HepG2 (cell line): Measurements from ENCODE around the gene MRPL48. TPM values are rescaled to one million over a fixed set of nuclear protein-coding genes. Genes with fewer than 3 reads are reported as not detected.
A peak's percentile ranks its signal among the peaks of the same experiment; 100 is the strongest.

ENCODE experiments used
- ATAC-seq: fragments of 200-7000 bp; cut with Tn5 transposase; 3 replicates; pipeline ENCODE4 v1.9.1; 2020; ENCODE audit warnings: mild to moderate bottlenecking, moderate library complexity
- BruUV-seq: library from RNA; stranded (reverse); fragments of 400-500 nt; replicated peaks from 2 replicates; lab custom pipeline; 2021; lab: Mats Ljungman, UMichigan
- CTCF ChIA-PET: fragments of 300-600 bp; formaldehyde crosslinking; extraction: SDS; loops from one replicate; lab custom pipeline; 2021; ENCODE audit warnings: low total read pairs, inconsistent platforms, low intra/inter-chr PET ratio; lab: Yijun Ruan, JAX
- POLR2A ChIA-PET: fragments of 350-600 bp; sonication (Branson Sonifier 250); formaldehyde crosslinking; loops from one replicate; lab custom pipeline; 2020; ENCODE audit warnings: antibody characterized with exemption, inconsistent platforms; lab: Yijun Ruan, JAX
- DNase-seq: peaks from one replicate; pipeline ENCODE4 v3.0.0-alpha.2; 2015; ENCODE audit warnings: low spot score
- FAIRE-seq: peaks from 3 replicates; lab custom pipeline; 2011; peaks lifted over from hg19 to GRCh38; lab: Jason Lieb, UNC
- H2AFZ ChIP-seq: one replicate; pipeline ENCODE4 v1.6.1; 2011; ENCODE audit warnings: low read length, inconsistent platforms
- H3K27ac ChIP-seq: fragments of 300-600 bp; 3 replicates; pipeline ENCODE4 v1.8.0; 2011; ENCODE audit warnings: mixed run types, mild to moderate bottlenecking, mixed read lengths, low read length, inconsistent platforms; ENCODE audit not compliant: insufficient read depth; ENCODE audit errors: extremely low read length
- H3K27me3 ChIP-seq, 2 experiments: fragments of 200-600 bp in 1 of 2; 2 replicates in 1 of 2; 3 replicates in 1 of 2; pipeline versions ENCODE4 v1.6.0 to v1.8.0; 2011; ENCODE audit warnings: low read length in 2 of 2, mild to moderate bottlenecking in 2 of 2, moderate library complexity in 2 of 2, inconsistent platforms in 1 of 2; ENCODE audit not compliant: insufficient read depth in 2 of 2, control insufficient read depth in 1 of 2
- H3K36me3 ChIP-seq, 2 experiments: fragments of 200-600 bp in 1 of 2; replicated peaks in 1 of 2; 2 replicates in 1 of 2; 3 replicates in 1 of 2; pipeline versions ENCODE4 v1.5.1 to v1.8.0; 2011; ENCODE audit warnings: low read length in 2 of 2, inconsistent platforms in 1 of 2; ENCODE audit not compliant: insufficient read depth in 2 of 2, control insufficient read depth in 1 of 2
- H3K4me1 ChIP-seq: 2 replicates; pipeline ENCODE4 v1.5.1; 2012; ENCODE audit warnings: low read length, inconsistent platforms; ENCODE audit not compliant: insufficient read depth
- H3K4me2 ChIP-seq: 2 replicates; pipeline ENCODE4 v1.6.0; 2011; ENCODE audit warnings: low read depth, low read length, inconsistent platforms
- H3K4me3 ChIP-seq, 3 experiments: fragments of 200-600 bp in 1 of 3; sonication (generic), shearing (Covaris generic) in 1 of 3; replicated peaks in 1 of 3; 2 replicates each; pipeline ENCODE4 v1.5.1; 2011 to 2016; ENCODE audit warnings: low read length in 3 of 3, inconsistent platforms in 2 of 3, low read depth in 2 of 3, mild to moderate bottlenecking in 2 of 3, control low read depth in 1 of 3, mixed read lengths in 1 of 3; ENCODE audit not compliant: insufficient read depth in 1 of 3
- H3K79me2 ChIP-seq: one replicate; pipeline ENCODE4 v1.6.1; 2011; ENCODE audit warnings: low read length, inconsistent platforms; ENCODE audit not compliant: insufficient read depth
- H3K9ac ChIP-seq: 2 replicates; pipeline ENCODE4 v1.6.0; 2011; ENCODE audit warnings: mild to moderate bottlenecking, low read depth, low read length, inconsistent platforms; ENCODE audit not compliant: insufficient read depth
- H3K9me3 ChIP-seq: 2 replicates; pipeline ENCODE4 v1.5.1; 2012; ENCODE audit warnings: mild to moderate bottlenecking, low read length
- H4K20me1 ChIP-seq: 2 replicates; pipeline ENCODE4 v1.6.0; 2011; ENCODE audit warnings: inconsistent platforms, mild to moderate bottlenecking, low read length, moderate library complexity; ENCODE audit not compliant: insufficient read depth
- HOXA9 ChIP-seq: sonication (generic); formaldehyde crosslinking; IDR thresholded peaks from 2 replicates; pipeline ENCODE4 v1.8.1; 2022; ENCODE audit warnings: missing genetic modification reagents, mild to moderate bottlenecking, moderate library complexity, borderline replicate concordance
- KDM5A ChIP-seq: fragments of 200-600 bp; sonication (generic); IDR thresholded peaks from 2 replicates; pipeline ENCODE4 v1.7.0; 2018; ENCODE audit warnings: antibody characterized with exemption, mild to moderate bottlenecking, low read length, borderline replicate concordance
- PCBP2 ChIP-seq: fragments of 200-400 bp; formaldehyde crosslinking; optimal IDR thresholded peaks from 2 replicates; pipeline ENCODE3; 2018; ENCODE audit warnings: low read length, low read depth; ENCODE audit not compliant: poor library complexity, severe bottlenecking
- SAP130 ChIP-seq: IDR thresholded peaks from 2 replicates; pipeline ENCODE4 v1.6.1; 2016; ENCODE audit warnings: low read depth
- SMARCE1 ChIP-seq: fragments of 450-650 bp; IDR thresholded peaks from 2 replicates; pipeline ENCODE4 v1.6.1; 2017; ENCODE audit warnings: borderline replicate concordance
- ZFX ChIP-seq: sonication (generic); formaldehyde crosslinking; IDR thresholded peaks from 2 replicates; pipeline ENCODE4 v1.4.0; 2020; ENCODE audit warnings: mild to moderate bottlenecking, low read depth, missing genetic modification reagents, moderate library complexity
- ZNF720 ChIP-seq: sonication (generic); formaldehyde crosslinking; IDR thresholded peaks from 2 replicates; pipeline ENCODE4 v1.4.0; 2020; ENCODE audit warnings: missing genetic modification reagents
- ZNF773 ChIP-seq: sonication (generic); formaldehyde crosslinking; IDR thresholded peaks from 2 replicates; pipeline ENCODE4 v1.4.0; 2020; ENCODE audit warnings: missing genetic modification reagents, borderline replicate concordance
- ZNF776 ChIP-seq: sonication (generic); formaldehyde crosslinking; IDR thresholded peaks from 2 replicates; pipeline ENCODE4 v1.4.0; 2020; ENCODE audit warnings: mild to moderate bottlenecking, missing genetic modification reagents
- WGBS: methylation state at CpG from one replicate; pipeline ENCODE4 v1.1.6; 2017; ENCODE audit warnings: low lambda C conversion rate; 5-methylcytosine and 5-hydroxymethylcytosine counted together
- in situ Hi-C: cut with HindIII; loops from 2 replicates; pipeline ENCODE4 v1.10.0; 2017; ENCODE audit warnings: low pct_unique_long_range_greater_than_20kb; ENCODE audit not compliant: extremely low pct_ligation_motif_present
- intact Hi-C: fragments of 100-400 bp; cut with micrococcal nuclease; formaldehyde crosslinking; loops from one replicate; pipeline ENCODE4 v1.10.0; 2022; ENCODE audit not compliant: unreplicated experiment
- polyA plus RNA-seq, 8 experiments: library from polyadenylated mRNA; depleted of rRNA in 3 of 8; stranded (reverse) in 7 of 8; unstranded in 1 of 8; fragments of >200 nt; fragmentation: Illumina TruSeq in 4 of 8; extraction: Trizol in 4 of 8; gene quantifications; 2 replicates each; pipeline versions ENCODE4 v1.2.1 to v1.2.3, GENCODE V29; 2011 to 2016; ENCODE audit warnings: low read depth in 4 of 8, missing spikeins in 1 of 8, mixed read lengths in 1 of 8; ENCODE audit not compliant: insufficient read depth in 1 of 8
- total RNA-seq, 5 experiments: library from RNA; depleted of rRNA; stranded (reverse); fragments of >200 nt; fragmentation: Illumina TruSeq; extraction: Trizol; gene quantifications; 2 replicates each; pipeline ENCODE4 v1.2.3, GENCODE V29; 2016; ENCODE audit warnings: low read depth in 1 of 5

The MRPL48 gene
- total and polyA plus RNA-seq, 2 of the 13 experiments (the other 11 are each of a cell fraction or from before 2014, with no cell fraction given): 61.2 to 67.9 TPM

GRCh38 chr11:73758451-73758850 is 29.2 kb upstream of the MRPL48 start:
- CTCF ChIA-PET: no interaction called here
- peaks cover 39% of the 10 kb centered on the region for H4K20me1 ChIP-seq

DNA sequence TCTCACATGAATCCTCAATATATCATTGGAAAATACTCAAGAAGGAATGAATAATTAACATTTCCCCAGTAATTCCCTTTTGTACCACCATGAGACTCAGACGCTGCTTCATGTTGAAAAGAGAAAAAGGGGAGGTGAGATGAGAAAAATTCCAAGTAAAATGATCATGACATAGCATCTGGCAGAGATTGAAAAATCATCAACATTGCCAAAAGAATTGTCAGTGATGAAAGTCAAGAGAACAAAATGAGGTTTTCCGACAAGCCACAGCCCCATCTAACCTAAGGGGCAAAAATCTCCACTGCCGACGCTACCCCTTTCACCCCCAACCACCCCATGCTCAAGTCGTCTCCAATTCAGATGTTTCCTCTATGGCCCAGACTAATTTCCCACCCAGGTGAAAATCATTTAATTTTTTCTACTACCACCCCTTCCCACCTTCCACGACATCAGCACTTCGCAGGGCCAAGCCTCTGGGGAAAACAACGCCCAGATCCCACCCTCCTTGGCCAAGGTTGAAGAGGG is 28.0 kb upstream of the MRPL48 start:
- Histone ChIP-seq H3K27ac (peak overlapping the region; percentile 80), H2AFZ (no peak overlapping the region), H3K4me2 (peak overlapping the region; percentile 89), H3K4me1 (peaks cover 36% of the 10 kb centered on the region), H3K9ac (peak overlapping the region; percentile 95), H3K36me3 (no peaks in the 10 kb centered on the region), H3K79me2 (peaks cover 56% of the 10 kb centered on the region), H3K27me3 (no peaks in the 10 kb centered on the region; a peak in 1 of 5 replicates), H4K20me1 (peaks cover 29% of the 10 kb centered on the region), H3K9me3 (no peaks in the 10 kb centered on the region), H3K4me3 (peak overlapping the region; percentile 83 to 99 (median 97))
- no TSS peak for BruUV-seq
- ChIA-PET CTCF (no interaction called here), POLR2A (interaction anchor here (3.3 to 8.3 kb wide), 2 partner anchors 18 to 20 kb away, joined by 21 to 194 read pairs; no protein-coding TSS in a partner anchor)
- ATAC-seq (peak; percentile 8), FAIRE-seq (no peak), DNase-seq (no peak)
- WGBS: 0% methylated on average over 8 of the region's 8 CpGs
- in situ Hi-C loops: no loop called here
- TF ChIP-seq SAP130: peak; percentile 11
- no peak for TF ChIP-seq ZNF776 (CRISPR knock-in tag)
- TF ChIP-seq KDM5A: peak; percentile 55; the same call in 1 of the 2 replicates
- no peak for TF ChIP-seq PCBP2
- intact Hi-C loops: loop anchor here (2.0 kb wide), 1 partner anchor 117 kb away; the partner anchor contains the start of genes COA4 and PAAF1

More at GRCh38 chr11:73758451-73758850, 29.2 kb upstream of the MRPL48 start:
- intact Hi-C loops (no loop called here), in situ Hi-C loops (no loop called here)
- ATAC-seq (no peak), DNase-seq (no peak), FAIRE-seq (no peak)
- Histone ChIP-seq H2AFZ (no peak overlapping the region), H3K27ac (no peak overlapping the region), H3K27me3 (no peaks in the 10 kb centered on the region; a peak in 1 of 5 replicates), H3K4me3 (peak overlapping the region; percentile 83 to 99 (median 97)), H3K9ac (peak overlapping the region; percentile 95), H3K36me3 (no peaks in the 10 kb centered on the region; a peak in 1 of 5 replicates), H3K9me3 (no peaks in the 10 kb centered on the region), H3K4me1 (peaks cover 48% of the 10 kb centered on the region), H3K79me2 (peaks cover 68% of the 10 kb centered on the region), H3K4me2 (peak overlapping the region; percentile 89)
- BruUV-seq: no TSS peak
- POLR2A ChIA-PET: interaction anchor here (1.0 to 3.3 kb wide), 2 partner anchors 21 to 26 kb away, joined by 4 to 21 read pairs; no protein-coding TSS in a partner anchor
- WGBS: 33% methylated on average over 1 of the region's 1 CpG
- TF ChIP-seq ZNF720 (CRISPR knock-in tag): no peak
- TF ChIP-seq ZFX (CRISPR knock-in tag): no peak
- TF ChIP-seq ZNF773 (CRISPR knock-in tag): no peak
- no peak for TF ChIP-seq SMARCE1
- TF ChIP-seq HOXA9 (CRISPR knock-in tag): no peak
